CD4-positive, alpha-beta T cell treated with Interleukin-12 subunit alpha and Interleukin-12 subunit beta, for 1 hour (primary cell): ENCODE measurements around the gene NHLRC2.
"Not testable (repeated sequence)": the region's sequence is repeated elsewhere in the genome, so short reads cannot be mapped to it uniquely, and the experiment has no call there.

Experiments used
- DNase-seq: peaks from one replicate; pipeline ENCODE4 v3.0.0-alpha.2; 2020

NHLRC2 gene, protein sequence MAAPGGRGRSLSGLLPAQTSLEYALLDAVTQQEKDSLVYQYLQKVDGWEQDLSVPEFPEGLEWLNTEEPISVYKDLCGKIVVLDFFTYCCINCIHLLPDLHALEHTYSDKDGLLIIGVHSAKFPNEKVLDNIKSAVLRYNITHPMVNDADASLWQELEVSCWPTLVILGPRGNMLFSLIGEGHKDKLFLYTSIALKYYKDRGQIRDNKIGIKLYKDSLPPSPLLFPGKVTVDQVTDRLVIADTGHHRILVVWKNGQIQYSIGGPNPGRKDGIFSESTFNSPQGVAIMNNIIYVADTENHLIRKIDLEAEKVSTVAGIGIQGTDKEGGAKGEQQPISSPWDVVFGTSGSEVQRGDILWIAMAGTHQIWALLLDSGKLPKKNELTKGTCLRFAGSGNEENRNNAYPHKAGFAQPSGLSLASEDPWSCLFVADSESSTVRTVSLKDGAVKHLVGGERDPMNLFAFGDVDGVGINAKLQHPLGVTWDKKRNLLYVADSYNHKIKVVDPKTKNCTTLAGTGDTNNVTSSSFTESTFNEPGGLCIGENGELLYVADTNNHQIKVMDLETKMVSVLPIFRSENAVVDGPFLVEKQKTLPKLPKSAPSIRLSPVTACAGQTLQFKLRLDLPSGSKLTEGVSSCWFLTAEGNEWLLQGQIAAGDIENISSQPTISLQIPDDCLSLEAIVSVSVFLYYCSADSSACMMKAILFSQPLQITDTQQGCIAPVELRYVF

DNA sequence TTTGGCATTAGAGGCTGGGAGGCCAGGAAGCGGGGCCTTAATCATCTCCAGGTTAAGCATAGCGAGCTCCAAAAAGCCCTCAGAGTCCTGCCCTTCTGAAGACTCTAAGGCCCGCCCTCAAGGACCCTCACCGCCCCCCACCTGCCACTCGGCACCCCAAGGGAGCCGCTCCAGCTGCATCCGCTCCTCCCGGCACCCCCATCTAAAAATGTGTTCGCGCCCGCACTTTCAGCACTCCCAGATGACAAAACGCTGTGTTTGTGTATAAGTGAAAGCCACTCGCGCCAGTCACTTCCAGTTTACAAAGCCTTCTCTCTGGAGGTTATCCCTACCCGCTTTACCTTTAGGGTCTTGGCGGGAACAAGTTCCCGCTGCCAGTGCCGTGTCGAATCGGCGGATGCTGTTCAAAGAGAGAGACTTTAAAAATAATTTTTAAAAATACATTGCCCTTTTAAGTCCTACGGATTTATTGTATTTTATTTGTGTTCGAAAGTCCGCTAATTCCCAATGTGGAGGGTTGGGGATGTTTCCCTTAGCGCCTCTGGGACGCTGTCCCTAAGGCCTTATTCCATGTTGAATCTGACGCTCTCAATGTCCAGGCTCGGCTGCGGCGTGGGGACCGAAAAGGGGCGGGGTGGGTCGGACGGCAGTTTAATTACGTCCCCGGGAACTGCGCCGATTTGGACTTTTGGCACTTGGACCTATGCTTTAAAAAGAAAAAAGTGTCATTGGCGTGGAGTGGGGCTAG is at the start of gene NHLRC2, which contains the start of gene DCLRE1A:
Gene NHLRC2 (plus strand): TSS at position 649 of the 748 bp plus-strand sequence. CDS start 212 bp downstream, outside the sequence.
Gene DCLRE1A (minus strand): TSS at position 70 of the 748 bp plus-strand sequence. CDS start 900 bp downstream, outside the sequence.
- peak; percentile 70 for DNase-seq

GRCh38 chr10:113806503-113806902 is 48.0 kb upstream of the NHLRC2 start:
- DNase-seq, result no peak

GRCh38 chr10:113808168-113808567 is 46.3 kb upstream of the NHLRC2 start:
- no peak for DNase-seq

DNA sequence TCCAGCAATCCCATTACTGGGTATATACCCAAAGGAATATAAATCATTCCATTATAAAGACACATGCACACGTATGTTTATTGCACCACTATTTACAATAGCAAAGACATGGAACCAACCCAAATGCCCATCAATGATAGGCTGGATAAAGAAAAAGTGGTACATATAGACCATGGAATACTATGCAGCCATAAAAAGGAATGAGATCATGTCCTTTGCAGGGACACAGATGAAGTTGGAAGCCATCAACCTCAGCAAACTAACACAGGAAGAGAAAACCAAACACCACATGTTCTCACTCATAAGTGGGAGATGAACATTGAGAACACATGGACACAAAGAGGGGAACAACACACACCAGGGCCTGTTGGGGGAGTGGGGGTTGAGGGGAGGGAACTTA is 39.8 kb upstream of the NHLRC2 start:
- DNase-seq, result not testable (repeated sequence)

GRCh38 chr10:113819989-113820388 is 34.5 kb upstream of the NHLRC2 start:
- DNase-seq, result no peak

GRCh38 chr10:113820507-113820906 is 34.0 kb upstream of the NHLRC2 start:
- DNase-seq, result no peak

GRCh38 chr10:113821306-113821705 is 33.2 kb upstream of the NHLRC2 start:
- DNase-seq, result not testable (repeated sequence)

DNA sequence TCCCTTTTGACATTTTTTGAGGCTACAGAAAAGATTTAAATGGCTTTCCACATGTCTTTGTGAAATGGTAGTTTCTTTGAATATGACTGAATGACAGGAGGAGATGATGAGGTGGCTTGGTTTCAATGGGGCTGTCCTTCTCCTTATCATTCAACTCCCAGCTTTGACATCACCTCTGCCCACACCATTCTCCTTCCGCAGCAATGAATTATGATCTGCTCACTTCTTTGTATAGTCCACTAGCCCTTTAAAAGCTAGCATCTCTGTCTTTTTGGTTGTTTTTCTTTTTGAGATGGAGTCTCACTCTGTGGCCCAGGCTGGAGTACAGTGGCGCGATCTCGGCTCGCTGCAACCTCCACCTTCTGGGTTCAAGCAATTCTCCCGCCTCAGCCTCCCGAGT is 32.3 kb upstream of the NHLRC2 start:
- no peak for DNase-seq

- no peak for DNase-seq
Measured at GRCh38 chr10:113823389-113823788, 31.1 kb upstream of the NHLRC2 start.

DNA sequence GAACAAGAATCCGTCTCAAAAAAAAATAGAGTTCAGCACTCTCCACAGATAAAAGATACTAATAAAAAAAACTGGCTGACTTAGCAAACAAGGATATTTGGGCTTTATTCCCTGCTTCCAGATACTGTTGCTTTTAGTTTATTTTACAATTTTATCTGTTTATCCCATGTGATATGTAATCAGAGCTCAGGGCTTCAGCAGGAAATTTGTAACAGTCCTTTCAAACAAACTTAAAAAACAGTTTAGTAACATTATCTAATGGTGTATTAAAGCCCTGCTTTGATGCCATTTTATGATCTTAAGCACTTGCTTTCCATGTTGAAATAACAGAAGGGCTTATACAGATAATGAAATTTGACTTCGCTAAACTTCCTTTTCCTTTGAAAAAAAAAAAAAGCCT is 28.7 kb upstream of the NHLRC2 start:
- DNase-seq, result no peak

DNA sequence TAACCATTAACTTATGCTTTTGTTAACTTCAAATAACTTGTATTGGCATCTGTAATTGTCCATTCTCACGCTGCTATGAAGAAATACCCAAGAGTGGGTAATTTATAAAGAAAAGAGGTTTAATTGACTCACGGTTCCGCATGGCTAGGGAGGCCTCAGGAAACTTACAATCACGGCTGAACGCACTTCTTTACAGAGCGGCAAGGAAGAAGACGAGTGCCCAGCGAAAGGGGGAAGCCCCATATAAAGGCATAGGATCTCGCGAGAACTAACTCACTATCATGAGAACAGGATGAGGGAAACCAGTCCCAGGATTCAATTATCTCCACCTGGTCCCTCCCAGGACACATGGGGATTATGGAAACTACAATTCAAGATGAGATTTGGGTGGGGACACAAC is 25.9 kb upstream of the NHLRC2 start:
- not testable (repeated sequence) for DNase-seq

DNA sequence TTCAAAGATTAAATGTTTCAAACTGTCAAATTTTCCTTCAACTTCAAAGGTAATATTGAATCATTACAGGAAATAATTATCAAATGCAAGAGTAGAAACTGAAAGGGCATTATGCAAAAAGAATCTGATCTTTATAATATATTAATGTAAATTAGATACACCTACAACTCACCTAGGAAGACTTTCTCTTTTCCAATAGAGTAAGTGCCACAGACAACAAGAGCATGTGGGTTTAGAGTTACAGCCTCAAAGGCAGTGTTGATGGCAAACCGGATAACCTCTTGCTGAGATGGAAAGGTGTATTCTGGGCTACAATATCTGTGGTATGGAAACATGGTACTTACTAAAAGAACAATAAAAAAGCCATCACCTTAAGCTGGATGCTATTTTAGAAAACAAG is 12.3 kb upstream of the NHLRC2 start:
- DNase-seq, result no peak

DNA sequence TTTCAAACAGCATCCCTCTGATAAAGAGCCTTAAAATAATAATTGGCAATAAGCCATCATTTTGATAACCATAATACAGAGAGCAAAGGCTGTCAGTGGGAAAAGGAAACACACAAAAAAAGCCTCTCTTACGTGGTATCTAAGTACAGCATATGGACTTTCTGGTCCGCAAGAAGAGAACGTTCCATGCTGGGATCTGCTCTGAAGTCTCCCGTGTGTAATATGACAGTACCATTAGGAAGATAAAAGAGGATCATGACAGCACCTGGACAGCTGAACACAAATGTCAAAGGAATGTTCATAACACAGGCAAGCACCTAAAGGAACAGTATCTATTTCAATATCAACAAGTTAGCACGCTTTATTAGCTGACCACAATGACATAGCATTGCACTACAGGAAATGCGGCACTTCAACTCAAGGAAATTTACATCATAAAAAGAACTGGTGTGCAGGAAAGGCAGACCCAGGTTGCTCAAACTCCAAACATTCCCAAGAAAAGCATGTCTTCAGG is 10.4 kb upstream of the NHLRC2 start:
- DNase-seq, result no peak

DNA sequence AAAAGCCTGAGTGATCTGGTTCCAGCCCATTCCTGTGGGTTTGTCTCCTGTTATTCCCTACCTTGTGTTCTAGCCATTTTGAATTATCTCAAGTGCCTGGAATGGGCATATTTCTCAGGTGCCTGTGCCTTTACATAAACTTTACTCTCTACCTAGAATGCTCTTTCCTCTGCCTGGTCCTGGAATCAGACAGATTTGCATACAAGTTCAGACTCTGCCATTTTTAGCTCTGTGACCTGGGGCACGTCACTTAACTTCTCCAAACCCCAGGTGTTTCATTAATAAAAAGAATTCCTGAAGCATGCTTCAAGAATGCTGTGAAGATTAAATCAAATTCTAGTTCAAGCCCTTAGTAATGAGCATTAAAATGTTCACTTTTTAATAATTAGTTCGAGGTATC is 8.4 kb upstream of the NHLRC2 start:
- no peak for DNase-seq

DNA sequence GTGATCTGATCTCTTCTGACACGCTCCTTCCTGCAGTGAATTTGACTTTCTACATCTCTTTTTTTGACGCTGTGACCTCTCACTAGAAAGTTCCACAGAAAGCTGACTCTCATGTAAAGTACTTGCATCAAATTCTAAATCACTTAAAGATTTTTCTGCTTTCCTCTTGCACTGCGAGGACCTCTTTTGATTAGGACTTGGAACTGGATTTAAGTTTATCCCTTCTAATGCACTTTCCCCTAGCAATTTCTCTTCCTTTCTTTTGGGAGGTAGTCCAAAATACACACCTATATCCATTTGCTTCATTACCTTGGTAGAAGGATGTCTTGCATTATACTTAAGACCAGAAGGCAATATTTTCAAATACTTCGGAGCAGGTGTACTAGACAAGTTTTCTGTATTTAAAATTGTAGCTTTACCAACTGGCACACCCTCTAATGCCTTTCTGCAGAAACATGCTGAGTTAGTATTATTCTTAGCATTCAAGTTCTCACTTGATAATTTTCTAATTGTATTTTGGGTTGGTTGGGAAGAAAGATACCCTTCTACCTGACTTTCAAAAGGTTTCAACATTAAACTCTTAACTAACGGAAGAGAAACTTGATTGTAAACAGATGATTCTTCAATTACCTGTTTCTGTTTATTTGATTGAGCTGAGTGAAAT is 5.2 kb upstream of the NHLRC2 start:
- DNase-seq, result no peak

- no peak for DNase-seq
Measured at GRCh38 chr10:113849946-113850345, 4.5 kb upstream of the NHLRC2 start.

- DNase-seq, result peak; percentile 5
Measured at GRCh38 chr10:113853578-113854012, 866 bp upstream of the NHLRC2 start.

DNA sequence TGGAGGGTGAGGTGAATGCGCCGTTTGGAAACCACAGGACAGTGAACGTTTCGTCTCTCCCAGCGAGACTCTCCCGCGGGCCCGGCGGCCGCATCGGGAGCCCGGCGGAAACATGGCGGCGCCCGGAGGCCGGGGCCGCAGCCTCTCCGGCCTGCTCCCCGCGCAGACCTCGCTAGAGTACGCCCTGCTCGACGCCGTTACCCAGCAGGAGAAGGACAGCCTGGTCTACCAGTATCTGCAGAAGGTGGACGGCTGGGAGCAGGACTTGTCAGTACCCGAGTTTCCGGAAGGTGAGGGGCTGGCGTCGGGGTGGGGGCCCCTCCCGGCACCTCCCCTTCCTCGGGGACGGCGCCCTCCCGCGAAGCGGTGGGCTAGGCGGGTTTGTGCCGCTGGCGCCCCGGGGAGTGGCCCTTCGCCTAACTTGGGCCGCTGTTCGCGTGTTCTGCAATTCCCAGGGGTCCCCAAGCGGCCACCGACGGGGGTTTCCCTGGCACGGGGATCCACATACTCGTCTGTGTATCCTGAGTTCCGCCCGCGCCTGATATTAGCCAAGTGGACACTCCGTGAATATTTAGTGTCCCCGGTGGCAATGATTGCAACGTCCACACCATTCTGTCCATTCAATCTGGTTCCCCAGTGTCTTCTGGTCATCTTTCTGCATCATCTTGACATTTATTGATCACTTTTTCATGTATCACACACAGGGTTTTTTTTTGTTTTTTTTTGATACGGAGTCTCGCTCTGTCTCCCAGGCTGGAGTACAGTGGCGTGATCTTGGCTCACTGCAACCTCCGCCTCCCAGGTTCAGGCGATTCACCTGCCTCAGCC is 514 bp downstream of the NHLRC2 start:
- DNase-seq, result peak; percentile 39

GRCh38 chr10:113856563-113856962 is 2.1 kb downstream of the NHLRC2 start:
- no peak for DNase-seq

DNA sequence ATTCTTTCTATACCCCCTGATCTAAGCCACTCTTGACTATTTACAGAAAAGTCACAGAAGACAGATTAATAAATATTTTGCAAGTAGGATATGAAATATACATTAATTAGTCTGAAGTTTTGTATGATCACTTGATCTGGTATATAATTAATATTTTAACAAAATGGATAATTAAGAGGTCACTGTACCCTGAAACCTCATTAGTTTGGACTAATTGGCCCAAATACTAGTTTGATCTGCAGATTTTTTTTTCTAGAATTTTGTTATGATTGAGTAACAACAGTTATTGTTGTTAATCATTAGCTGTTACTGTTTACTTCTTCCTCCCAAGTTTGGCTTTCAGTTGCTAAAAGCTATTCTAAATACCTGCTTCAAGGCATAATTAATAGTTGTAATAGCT is 2.7 kb downstream of the NHLRC2 start:
- no peak for DNase-seq

GRCh38 chr10:113858541-113858940 is 4.1 kb downstream of the NHLRC2 start:
- DNase-seq, result no peak

- no peak for DNase-seq
Measured at GRCh38 chr10:113859261-113859660, 4.8 kb downstream of the NHLRC2 start.
